Endothelial cell of umbilical vein (primary cell): ENCODE measurements around the gene PRKD1.

ENCODE experiments used
- EZH2 ChIP-seq: IDR thresholded peaks from 2 replicates; pipeline ENCODE4 v1.6.1; 2012; ENCODE audit warnings: borderline replicate concordance, low read depth, mild to moderate bottlenecking, moderate library complexity, low read length, inconsistent platforms; ENCODE audit not compliant: severe bottlenecking
- JUN ChIP-seq: IDR thresholded peaks from 2 replicates; pipeline ENCODE4 v1.6.1; 2011; ENCODE audit warnings: borderline replicate concordance, low read depth; ENCODE audit not compliant: insufficient read length, insufficient read depth
- MYC ChIP-seq: IDR thresholded peaks from one replicate; pipeline ENCODE4 v1.6.1; 2011; ENCODE audit warnings: mild to moderate bottlenecking, low read depth, low read length
- POLR2A ChIP-seq: IDR thresholded peaks from 2 replicates; pipeline ENCODE4 v1.6.1; 2012; ENCODE audit warnings: low read depth, mild to moderate bottlenecking, control low read depth, low read length
- POLR2AphosphoS5 ChIP-seq: IDR thresholded peaks from 2 replicates; pipeline ENCODE4 v1.6.1; 2012; ENCODE audit warnings: low read depth, mild to moderate bottlenecking, control low read depth, low read length, moderate library complexity; ENCODE audit not compliant: insufficient read depth
- TF ChIP-seq, protein P1 (sequence below), 2 donors: IDR thresholded peaks; 1 replicate in 1 of 2; 2 replicates in 1 of 2; pipeline ENCODE4 v1.5.1; 2011; ENCODE audit warnings: low read length in 2 of 2, mild to moderate bottlenecking in 2 of 2, moderate library complexity in 2 of 2, control low read depth in 1 of 2, inconsistent platforms in 1 of 2, low read depth in 1 of 2; ENCODE audit not compliant: insufficient read depth in 1 of 2; ENCODE audit errors: extremely low read depth in 1 of 2

DNA sequence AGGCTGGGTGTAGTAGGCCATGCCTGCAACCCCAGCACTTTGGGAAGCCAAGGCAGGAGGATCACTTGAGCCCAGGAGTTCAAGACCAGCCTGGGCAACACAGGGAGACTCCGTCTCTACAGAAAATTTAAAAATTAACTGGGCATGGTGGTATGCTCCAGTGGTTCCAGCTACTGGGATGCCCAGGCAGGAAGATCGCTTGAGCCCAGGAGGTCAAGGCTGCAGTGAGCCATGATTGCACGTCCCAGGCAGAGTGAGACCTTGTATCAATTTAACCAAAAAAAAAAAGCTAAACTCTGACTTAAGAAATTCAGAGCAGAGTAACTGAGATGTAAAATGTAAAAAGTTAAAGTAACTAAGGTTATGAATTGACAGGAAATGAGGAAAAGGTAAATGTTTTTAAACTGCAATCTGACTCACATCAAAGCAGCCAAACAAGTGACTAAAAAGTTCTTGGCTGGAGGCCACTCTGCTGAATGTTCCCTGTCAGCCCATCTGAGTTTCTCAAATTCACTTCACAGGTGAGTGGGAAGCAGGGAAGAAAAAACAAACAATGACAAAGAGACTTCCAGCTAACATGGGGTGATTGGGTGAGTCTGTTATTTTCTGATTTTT, 21.3 kb downstream of the PRKD1 start:
- TF ChIP-seq POLR2AphosphoS5 (no peak), POLR2A (no peak), EZH2 (no peak), JUN (no peak), MYC (no peak)
- TF ChIP-seq, protein P1, sequence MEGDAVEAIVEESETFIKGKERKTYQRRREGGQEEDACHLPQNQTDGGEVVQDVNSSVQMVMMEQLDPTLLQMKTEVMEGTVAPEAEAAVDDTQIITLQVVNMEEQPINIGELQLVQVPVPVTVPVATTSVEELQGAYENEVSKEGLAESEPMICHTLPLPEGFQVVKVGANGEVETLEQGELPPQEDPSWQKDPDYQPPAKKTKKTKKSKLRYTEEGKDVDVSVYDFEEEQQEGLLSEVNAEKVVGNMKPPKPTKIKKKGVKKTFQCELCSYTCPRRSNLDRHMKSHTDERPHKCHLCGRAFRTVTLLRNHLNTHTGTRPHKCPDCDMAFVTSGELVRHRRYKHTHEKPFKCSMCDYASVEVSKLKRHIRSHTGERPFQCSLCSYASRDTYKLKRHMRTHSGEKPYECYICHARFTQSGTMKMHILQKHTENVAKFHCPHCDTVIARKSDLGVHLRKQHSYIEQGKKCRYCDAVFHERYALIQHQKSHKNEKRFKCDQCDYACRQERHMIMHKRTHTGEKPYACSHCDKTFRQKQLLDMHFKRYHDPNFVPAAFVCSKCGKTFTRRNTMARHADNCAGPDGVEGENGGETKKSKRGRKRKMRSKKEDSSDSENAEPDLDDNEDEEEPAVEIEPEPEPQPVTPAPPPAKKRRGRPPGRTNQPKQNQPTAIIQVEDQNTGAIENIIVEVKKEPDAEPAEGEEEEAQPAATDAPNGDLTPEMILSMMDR (IDR thresholded peaks at IDR 0.05; ENCODE audit: extremely low read depth in 1 of 2, insufficient read depth in 1 of 2, low read depth in 1 of 2, low read length in 2 of 2): no peak
